ENCODE results near the gene NPLOC4.

- TF ChIP-seq EZH2 (IDR thresholded peaks at IDR 0.05; ENCODE audit: insufficient read depth, poor library complexity, severe bottlenecking): no peak
- TF ChIP-seq EZH2phosphoT487 (IDR thresholded peaks at IDR 0.05; ENCODE audit: insufficient read depth, low read depth): no peak
Measured at GRCh38 chr17:81523402-81524038, 113.4 kb downstream of the NPLOC4 start.

All from GM23248 (cell line).